RWPE2 (cell line): ENCODE results near the gene SHANK2.

Experiments
- ATAC-seq: fragments of 200-7000 bp; cut with Tn5 transposase; 3 replicates; pipeline ENCODE4 v1.9.1; 2021; ENCODE audit warnings: low read depth
- DNase-seq: peaks from one replicate; pipeline ENCODE4 v3.0.0-alpha.2; 2020; ENCODE audit warnings: low spot score
- H3K27ac ChIP-seq: fragments of 450-650 bp; 2 replicates; pipeline ENCODE4 v1.5.1; 2017; ENCODE audit warnings: mild to moderate bottlenecking; ENCODE audit not compliant: poor library complexity, severe bottlenecking
- H3K27me3 ChIP-seq: fragments of 250-450 bp; sonication (Bioruptor Pico); 2 replicates; pipeline ENCODE4 v1.5.1; 2021; ENCODE audit warnings: mild to moderate bottlenecking, moderate library complexity; ENCODE audit not compliant: insufficient read depth, poor library complexity, severe bottlenecking
- H3K36me3 ChIP-seq: fragments of 250-450 bp; sonication (Bioruptor Pico); 2 replicates; pipeline ENCODE4 v1.5.1; 2020; ENCODE audit warnings: low read depth, mild to moderate bottlenecking, moderate library complexity
- H3K4me1 ChIP-seq: fragments of 250-450 bp; sonication (Bioruptor Pico); 2 replicates; pipeline ENCODE4 v1.5.1; 2021; ENCODE audit warnings: mild to moderate bottlenecking, moderate library complexity; ENCODE audit not compliant: insufficient read depth, poor library complexity, severe bottlenecking
- H3K4me3 ChIP-seq: fragments of 250-450 bp; sonication (Bioruptor Pico); 2 replicates; pipeline ENCODE4 v1.5.1; 2021; ENCODE audit warnings: mild to moderate bottlenecking, moderate library complexity; ENCODE audit not compliant: severe bottlenecking
- H3K9me3 ChIP-seq: fragments of 250-450 bp; sonication (Bioruptor Pico); 2 replicates; pipeline ENCODE4 v1.5.1; 2021; ENCODE audit warnings: mild to moderate bottlenecking, moderate library complexity; ENCODE audit not compliant: severe bottlenecking
- CTCF ChIP-seq: fragments of 450-650 bp; IDR thresholded peaks from one replicate; pipeline ENCODE4 v1.5.1; 2017; ENCODE audit warnings: mild to moderate bottlenecking, moderate library complexity; ENCODE audit not compliant: poor library complexity, severe bottlenecking

Gene SHANK2

GRCh38 chr11:71250523-71251150 lies 1.7 kb downstream of the SHANK2 start:
- Histone ChIP-seq H3K27ac (no peak overlapping the region), H3K36me3 (no peaks in the 10 kb centered on the region), H3K4me3 (no peak overlapping the region), H3K27me3 (no peaks in the 10 kb centered on the region), H3K9me3 (no peaks in the 10 kb centered on the region), H3K4me1 (peaks cover 10% of the 10 kb centered on the region)
- ATAC-seq: no peak
- DNase-seq: no peak
- no peak for TF ChIP-seq CTCF

GRCh38 chr11:71249301-71249700 lies 3.1 kb downstream of the SHANK2 start:
- H3K27ac ChIP-seq: no peak overlapping the region
- H3K9me3 ChIP-seq: no peaks in the 10 kb centered on the region
- H3K36me3 ChIP-seq: no peaks in the 10 kb centered on the region
- DNase-seq (no peak), ATAC-seq (no peak)
- H3K27me3 ChIP-seq: no peaks in the 10 kb centered on the region
- peaks cover 10% of the 10 kb centered on the region for H3K4me1 ChIP-seq
- no peak for TF ChIP-seq CTCF
- no peak overlapping the region for H3K4me3 ChIP-seq

GRCh38 chr11:71248656-71249055 lies 3.7 kb downstream of the SHANK2 start:
- Histone ChIP-seq H3K27ac (no peak overlapping the region), H3K36me3 (no peaks in the 10 kb centered on the region), H3K9me3 (no peaks in the 10 kb centered on the region), H3K4me3 (no peak overlapping the region), H3K27me3 (no peaks in the 10 kb centered on the region), H3K4me1 (peaks cover 9% of the 10 kb centered on the region)
- TF ChIP-seq CTCF: no peak
- DNase-seq (peak; percentile 28), ATAC-seq (no peak)

GRCh38 chr11:71248251-71248570 lies 4.2 kb downstream of the SHANK2 start:
- DNase-seq: no peak
- H3K4me1 ChIP-seq: peaks cover 4% of the 10 kb centered on the region
- H3K36me3 ChIP-seq: no peaks in the 10 kb centered on the region
- no peak for ATAC-seq
- no peak overlapping the region for H3K4me3 ChIP-seq
- no peak for TF ChIP-seq CTCF
- no peak overlapping the region for H3K27ac ChIP-seq
- H3K27me3 ChIP-seq: no peaks in the 10 kb centered on the region
- H3K9me3 ChIP-seq: no peaks in the 10 kb centered on the region

GRCh38 chr11:71247551-71248250 lies 4.7 kb downstream of the SHANK2 start:
- Histone ChIP-seq H3K27ac (no peak overlapping the region), H3K4me3 (no peak overlapping the region), H3K4me1 (no peaks in the 10 kb centered on the region), H3K9me3 (no peaks in the 10 kb centered on the region), H3K36me3 (no peaks in the 10 kb centered on the region), H3K27me3 (no peaks in the 10 kb centered on the region)
- DNase-seq (peak; percentile 28), ATAC-seq (no peak)
- no peak for TF ChIP-seq CTCF
